Fibroblast of lung (primary cell): Measurements from ENCODE around the gene SHISA4.

Source experiments
- CTCF ChIP-seq, 2 donors: IDR thresholded peaks in 1 of 2; conservative IDR thresholded peaks in 1 of 2; 1 replicate in 1 of 2; 2 replicates in 1 of 2; pipeline ENCODE4 v1.5.1; 2011 to 2012; ENCODE audit warnings: low read length in 2 of 2, control low read depth in 1 of 2, inconsistent platforms in 1 of 2, low read depth in 1 of 2, mild to moderate bottlenecking in 1 of 2
- EZH2 ChIP-seq: IDR thresholded peaks from 2 replicates; pipeline ENCODE4 v1.5.1; 2012; ENCODE audit warnings: low read length, control low read depth, mild to moderate bottlenecking; ENCODE audit errors: missing control alignments

GRCh38 chr1:201893431-201893830 lies 4.7 kb downstream of the SHISA4 start:
- TF ChIP-seq CTCF (conservative IDR thresholded peaks at IDR 0.05 in 1 of 2, IDR thresholded peaks at IDR 0.05 in 1 of 2; ENCODE audit: low read depth in 1 of 2, low read length in 2 of 2) = no peak
- TF ChIP-seq EZH2 = no peak
